Natural killer cell (primary cell): Measurements from ENCODE around the gene NOS1. TPM values are rescaled to one million over a fixed set of nuclear protein-coding genes. Genes with fewer than 3 reads are reported as not detected.

Experiments used
- ATAC-seq, 3 donors: fragments of 150-1000 bp in 2 of 3; fragments of 200-7000 bp in 1 of 3; cut with Tn5 transposase; 1 replicate in 1 of 3; 2 replicates in 2 of 3; pipeline ENCODE4 v1.10.0; 2021; ENCODE audit warnings: mild to moderate bottlenecking in 2 of 3, moderate library complexity in 2 of 3
- DNase-seq, 2 donors: peaks; one replicate each; pipeline versions ENCODE4 v3.0.0 to v3.0.0-alpha.2; 2013 to 2021; ENCODE audit warnings: mixed read lengths in 1 of 2
- H3K27ac ChIP-seq: one replicate; pipeline ENCODE4 v1.5.1; 2013; ENCODE audit warnings: mild to moderate bottlenecking, low read length
- H3K27me3 ChIP-seq: one replicate; pipeline ENCODE4 v1.6.1; 2013; ENCODE audit warnings: low read length; ENCODE audit not compliant: control insufficient read depth, insufficient read depth
- H3K36me3 ChIP-seq: one replicate; pipeline ENCODE4 v1.6.1; 2013; ENCODE audit warnings: low read length; ENCODE audit not compliant: control insufficient read depth, insufficient read depth
- H3K4me1 ChIP-seq: one replicate; pipeline ENCODE4 v1.6.1; 2013; ENCODE audit warnings: low read length; ENCODE audit not compliant: control insufficient read depth, insufficient read depth
- H3K4me3 ChIP-seq: one replicate; pipeline ENCODE4 v1.5.1; 2013; ENCODE audit warnings: low read length
- H3K9me3 ChIP-seq: one replicate; pipeline ENCODE4 v1.6.1; 2013; ENCODE audit warnings: low read length; ENCODE audit not compliant: control insufficient read depth, insufficient read depth
- H3K27ac Mint-ChIP-seq, 2 donors: one replicate each; pipeline ENCODE4 v1.8.0; 2022; ENCODE audit warnings: mild to moderate bottlenecking in 2 of 2, mixed read lengths in 2 of 2, moderate library complexity in 1 of 2
- H3K27me3 Mint-ChIP-seq, 2 donors: one replicate each; pipeline ENCODE4 v1.8.0; 2022; ENCODE audit warnings: low read depth in 2 of 2, mixed read lengths in 2 of 2
- H3K36me3 Mint-ChIP-seq: one replicate; pipeline ENCODE4 v1.8.0; 2022; ENCODE audit warnings: mixed read lengths
- H3K4me1 Mint-ChIP-seq, 2 donors: one replicate each; pipeline ENCODE4 v1.8.0; 2022; ENCODE audit warnings: mixed read lengths in 2 of 2
- H3K4me3 Mint-ChIP-seq: one replicate; pipeline ENCODE4 v1.8.0; 2022; ENCODE audit warnings: mild to moderate bottlenecking, moderate library complexity, mixed read lengths
- H3K9me3 Mint-ChIP-seq, 2 donors: one replicate each; pipeline ENCODE4 v1.8.0; 2022; ENCODE audit warnings: mixed read lengths in 2 of 2
- WGBS: methylation state at CpG from one replicate; pipeline ENCODE4 v1.1.7; 2013; ENCODE audit warnings: missing lambda C conversion rate; ENCODE audit not compliant: insufficient coverage; 5-methylcytosine and 5-hydroxymethylcytosine counted together
- intact Hi-C: fragments of 100-400 bp; cut with micrococcal nuclease; formaldehyde crosslinking; loops from one replicate; pipeline ENCODE4 v1.14.2; 2022
- total RNA-seq, 4 donors: library from RNA; stranded (reverse); fragments of 120-200 nt in 1 of 4; gene quantifications; one replicate each; pipeline versions ENCODE4 v1.2.3 to v1.2.4, GENCODE V29; 2013 to 2022
- TF ChIP-seq, protein P1 (sequence below): fragments of 200-600 bp; IDR thresholded peaks from one replicate; pipeline ENCODE4 v1.8.0; 2022; ENCODE audit warnings: antibody characterized with exemption

NOS1 gene
- total RNA-seq, 3 donors from 2014 or later (not counting 1 experiment from before 2014, with no cell fraction given): not detected

DNA sequence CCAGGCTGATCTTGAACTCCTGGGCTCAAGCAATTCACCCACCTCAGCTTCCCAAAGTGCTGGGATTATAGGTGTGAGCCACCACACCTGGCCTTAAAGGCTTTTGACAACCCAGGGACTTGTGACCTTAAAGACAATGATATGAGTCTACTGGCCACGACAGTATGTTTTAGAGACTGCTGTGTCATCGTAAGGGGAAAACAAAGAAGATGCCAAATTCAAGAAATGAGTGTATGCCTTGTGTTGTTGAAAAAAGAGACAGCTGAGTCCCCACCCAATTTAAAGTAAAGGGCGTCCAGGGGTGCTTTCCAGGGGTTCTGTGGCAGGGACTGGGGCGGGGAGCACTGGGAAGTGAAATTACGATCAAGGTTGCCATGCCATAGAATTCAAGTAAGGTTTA, 144.7 kb downstream of the NOS1 start:
- intact Hi-C loops: no loop called here
- Histone ChIP-seq H3K9me3 (no peaks in the 10 kb centered on the region), H3K4me3 (no peak overlapping the region), H3K4me1 (no peaks in the 10 kb centered on the region), H3K27ac (no peak overlapping the region), H3K36me3 (no peaks in the 10 kb centered on the region), H3K27me3 (no peaks in the 10 kb centered on the region)
- WGBS: 72% methylated on average over 5 of the region's 5 CpGs
- H3K4me1 Mint-ChIP-seq: no peaks in the 10 kb centered on the region
- H3K27ac Mint-ChIP-seq: no peak overlapping the region
- no peak for DNase-seq
- H3K36me3 Mint-ChIP-seq: no peaks in the 10 kb centered on the region
- H3K9me3 Mint-ChIP-seq: no peaks in the 10 kb centered on the region
- TF ChIP-seq, protein P1, sequence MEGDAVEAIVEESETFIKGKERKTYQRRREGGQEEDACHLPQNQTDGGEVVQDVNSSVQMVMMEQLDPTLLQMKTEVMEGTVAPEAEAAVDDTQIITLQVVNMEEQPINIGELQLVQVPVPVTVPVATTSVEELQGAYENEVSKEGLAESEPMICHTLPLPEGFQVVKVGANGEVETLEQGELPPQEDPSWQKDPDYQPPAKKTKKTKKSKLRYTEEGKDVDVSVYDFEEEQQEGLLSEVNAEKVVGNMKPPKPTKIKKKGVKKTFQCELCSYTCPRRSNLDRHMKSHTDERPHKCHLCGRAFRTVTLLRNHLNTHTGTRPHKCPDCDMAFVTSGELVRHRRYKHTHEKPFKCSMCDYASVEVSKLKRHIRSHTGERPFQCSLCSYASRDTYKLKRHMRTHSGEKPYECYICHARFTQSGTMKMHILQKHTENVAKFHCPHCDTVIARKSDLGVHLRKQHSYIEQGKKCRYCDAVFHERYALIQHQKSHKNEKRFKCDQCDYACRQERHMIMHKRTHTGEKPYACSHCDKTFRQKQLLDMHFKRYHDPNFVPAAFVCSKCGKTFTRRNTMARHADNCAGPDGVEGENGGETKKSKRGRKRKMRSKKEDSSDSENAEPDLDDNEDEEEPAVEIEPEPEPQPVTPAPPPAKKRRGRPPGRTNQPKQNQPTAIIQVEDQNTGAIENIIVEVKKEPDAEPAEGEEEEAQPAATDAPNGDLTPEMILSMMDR: no peak
- H3K4me3 Mint-ChIP-seq: no peak overlapping the region
- H3K27me3 Mint-ChIP-seq: peaks cover 16 to 18% of the 10 kb centered on the region in 2 donors
- no peak for ATAC-seq

DNA sequence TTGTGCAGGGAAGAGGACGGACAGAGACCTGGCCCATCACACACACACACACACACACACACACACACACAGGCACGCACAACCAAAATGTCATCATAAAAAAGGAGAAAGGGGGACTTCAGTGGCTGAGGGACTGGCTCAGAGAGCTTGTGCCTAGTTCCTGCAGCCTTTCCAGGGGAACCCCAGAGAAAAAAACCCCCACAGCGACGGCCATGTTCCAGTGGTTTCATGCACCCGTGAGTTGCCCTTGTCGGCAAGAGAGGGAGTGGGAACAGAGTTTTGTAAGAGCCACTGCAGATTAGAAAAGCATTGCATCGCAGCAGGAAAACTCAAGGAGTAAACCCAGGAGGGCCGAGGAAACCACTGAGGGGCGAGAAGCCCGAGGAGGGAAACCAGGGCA, 146.6 kb downstream of the NOS1 start:
- H3K9me3 ChIP-seq: no peaks in the 10 kb centered on the region
- no peak overlapping the region for H3K4me3 ChIP-seq
- Mint-ChIP-seq H3K4me3 (no peak overlapping the region), H3K4me1 (no peaks in the 10 kb centered on the region), H3K27ac (no peak overlapping the region), H3K27me3 (peaks cover 10 to 18% of the 10 kb centered on the region in 2 donors), H3K36me3 (no peaks in the 10 kb centered on the region), H3K9me3 (no peaks in the 10 kb centered on the region)
- H3K36me3 ChIP-seq: no peaks in the 10 kb centered on the region
- DNase-seq (no peak), ATAC-seq (no peak)
- intact Hi-C loops: loop anchor here (5.0 kb wide), 1 partner anchor 623 kb away; no protein-coding TSS in a partner anchor
- 72% methylated on average over 8 of the region's 10 CpGs for WGBS
- no peaks in the 10 kb centered on the region for H3K4me1 ChIP-seq
- TF ChIP-seq, protein P1: no peak
- no peak overlapping the region for H3K27ac ChIP-seq
- H3K27me3 ChIP-seq: no peaks in the 10 kb centered on the region

DNA sequence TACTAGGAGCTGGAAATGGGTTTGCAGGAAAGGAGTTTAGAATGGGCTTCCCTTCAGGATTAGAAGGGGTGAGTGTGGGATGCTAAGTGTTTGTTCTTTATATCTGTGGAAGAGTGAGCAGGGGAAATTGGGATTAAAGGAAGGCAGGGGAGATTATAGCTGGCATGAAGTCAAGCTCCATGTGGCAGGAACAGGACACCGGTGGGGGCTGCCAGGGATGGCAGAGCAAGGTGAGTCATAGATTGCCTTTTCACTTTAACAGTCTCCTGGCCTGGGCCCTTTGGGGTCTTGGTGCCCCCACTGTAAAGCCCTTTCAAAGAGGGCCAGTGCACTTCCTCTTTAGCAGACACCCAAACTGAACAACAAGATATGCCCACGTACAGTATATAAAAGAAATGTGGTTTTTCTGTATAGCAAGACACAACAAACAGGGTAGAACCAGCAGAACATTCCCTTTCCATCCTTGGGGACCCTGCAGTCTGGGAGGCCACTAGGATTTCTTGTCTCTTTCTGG, 148.1 kb downstream of the NOS1 start:
- H3K27me3 ChIP-seq: no peaks in the 10 kb centered on the region
- no peaks in the 10 kb centered on the region for H3K9me3 Mint-ChIP-seq
- no peaks in the 10 kb centered on the region for H3K4me1 Mint-ChIP-seq
- H3K27ac Mint-ChIP-seq: no peak overlapping the region
- no peak overlapping the region for H3K27ac ChIP-seq
- H3K4me3 Mint-ChIP-seq: no peak overlapping the region
- no peak for DNase-seq
- TF ChIP-seq, protein P1: no peak
- H3K36me3 ChIP-seq: no peaks in the 10 kb centered on the region
- no peak overlapping the region for H3K4me3 ChIP-seq
- no peaks in the 10 kb centered on the region for H3K4me1 ChIP-seq
- H3K36me3 Mint-ChIP-seq: no peaks in the 10 kb centered on the region
- WGBS: 29% methylated on average over 2 of the region's 2 CpGs
- peaks cover 8 to 14% of the 10 kb centered on the region in 2 donors for H3K27me3 Mint-ChIP-seq
- no peak for ATAC-seq
- intact Hi-C loops: loop anchor here (5.0 kb wide), 1 partner anchor 624 kb away; no protein-coding TSS in a partner anchor
- no peaks in the 10 kb centered on the region for H3K9me3 ChIP-seq
